Measurements from ENCODE around the gene CYP2S1. TPM values are rescaled to one million over a fixed set of nuclear protein-coding genes. Genes with fewer than 3 reads are reported as not detected.
"Not testable (repeated sequence)": the region's sequence is repeated elsewhere in the genome, so short reads cannot be mapped to it uniquely, and the experiment has no call there.

CYP2S1 gene
- total RNA-seq, 1 donor from 2014 or later: 23.4 TPM

DNA sequence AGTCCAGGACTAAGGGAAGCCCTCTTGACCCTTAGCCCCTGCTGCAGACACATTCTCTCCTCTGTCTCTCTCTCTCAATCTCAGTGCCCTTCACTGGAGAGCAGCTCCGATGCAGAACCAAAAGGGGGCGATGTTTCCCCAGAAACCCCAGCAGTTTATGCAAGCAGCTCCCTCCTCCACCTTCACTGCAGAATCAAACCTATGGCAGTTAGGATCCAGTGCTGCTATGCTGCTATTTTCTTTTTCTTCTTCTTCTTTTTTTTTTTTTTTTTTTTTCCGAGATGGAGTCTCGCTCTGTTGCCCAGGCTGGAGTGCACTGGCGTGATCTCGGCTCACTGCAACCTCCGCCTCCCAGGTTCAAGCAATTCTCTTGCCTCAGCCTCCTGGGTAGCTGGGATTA is 11.3 kb downstream of the CYP2S1 start:
- TF ChIP-seq, protein P1, sequence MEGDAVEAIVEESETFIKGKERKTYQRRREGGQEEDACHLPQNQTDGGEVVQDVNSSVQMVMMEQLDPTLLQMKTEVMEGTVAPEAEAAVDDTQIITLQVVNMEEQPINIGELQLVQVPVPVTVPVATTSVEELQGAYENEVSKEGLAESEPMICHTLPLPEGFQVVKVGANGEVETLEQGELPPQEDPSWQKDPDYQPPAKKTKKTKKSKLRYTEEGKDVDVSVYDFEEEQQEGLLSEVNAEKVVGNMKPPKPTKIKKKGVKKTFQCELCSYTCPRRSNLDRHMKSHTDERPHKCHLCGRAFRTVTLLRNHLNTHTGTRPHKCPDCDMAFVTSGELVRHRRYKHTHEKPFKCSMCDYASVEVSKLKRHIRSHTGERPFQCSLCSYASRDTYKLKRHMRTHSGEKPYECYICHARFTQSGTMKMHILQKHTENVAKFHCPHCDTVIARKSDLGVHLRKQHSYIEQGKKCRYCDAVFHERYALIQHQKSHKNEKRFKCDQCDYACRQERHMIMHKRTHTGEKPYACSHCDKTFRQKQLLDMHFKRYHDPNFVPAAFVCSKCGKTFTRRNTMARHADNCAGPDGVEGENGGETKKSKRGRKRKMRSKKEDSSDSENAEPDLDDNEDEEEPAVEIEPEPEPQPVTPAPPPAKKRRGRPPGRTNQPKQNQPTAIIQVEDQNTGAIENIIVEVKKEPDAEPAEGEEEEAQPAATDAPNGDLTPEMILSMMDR (IDR thresholded peaks at IDR 0.05; ENCODE audit: insufficient read depth, low read length, severe bottlenecking): peak; percentile 93
- H3K4me3 ChIP-seq (ENCODE audit: low read depth, low read length); H3K27me3 ChIP-seq (ENCODE audit: control insufficient read depth, insufficient read depth, low read length); FAIRE-seq: not testable (repeated sequence)
- H3K36me3 ChIP-seq (ENCODE audit: control insufficient read depth, insufficient read depth, low read length): peaks cover 18% of the 10 kb centered on the region
- peak; percentile 74 for DNase-seq (ENCODE audit: low read depth)

DNA sequence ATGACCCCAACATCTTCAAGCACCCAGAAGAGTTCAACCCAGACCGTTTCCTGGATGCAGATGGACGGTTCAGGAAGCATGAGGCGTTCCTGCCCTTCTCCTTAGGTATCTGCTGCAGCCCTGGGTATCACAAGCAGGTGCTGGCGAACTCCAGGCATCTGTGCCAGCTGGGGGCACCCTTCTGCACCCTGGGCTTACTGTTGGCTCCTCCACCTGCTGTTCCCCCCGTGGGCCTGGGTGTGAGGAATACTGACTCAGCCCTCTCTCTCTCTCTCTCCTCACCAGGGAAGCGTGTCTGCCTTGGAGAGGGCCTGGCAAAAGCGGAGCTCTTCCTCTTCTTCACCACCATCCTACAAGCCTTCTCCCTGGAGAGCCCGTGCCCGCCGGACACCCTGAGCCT is 13.0 kb downstream of the CYP2S1 start:
- DNase-seq (ENCODE audit: low read depth) (no peak), FAIRE-seq (no peak)
- TF ChIP-seq, protein P1 (IDR thresholded peaks at IDR 0.05; ENCODE audit: insufficient read depth, low read length, severe bottlenecking): no peak
- Histone ChIP-seq H3K27me3 (ENCODE audit: control insufficient read depth, insufficient read depth, low read length) (no peaks in the 10 kb centered on the region), H3K4me3 (ENCODE audit: low read depth, low read length) (no peak overlapping the region), H3K36me3 (ENCODE audit: control insufficient read depth, insufficient read depth, low read length) (peaks cover 18% of the 10 kb centered on the region)

DNA sequence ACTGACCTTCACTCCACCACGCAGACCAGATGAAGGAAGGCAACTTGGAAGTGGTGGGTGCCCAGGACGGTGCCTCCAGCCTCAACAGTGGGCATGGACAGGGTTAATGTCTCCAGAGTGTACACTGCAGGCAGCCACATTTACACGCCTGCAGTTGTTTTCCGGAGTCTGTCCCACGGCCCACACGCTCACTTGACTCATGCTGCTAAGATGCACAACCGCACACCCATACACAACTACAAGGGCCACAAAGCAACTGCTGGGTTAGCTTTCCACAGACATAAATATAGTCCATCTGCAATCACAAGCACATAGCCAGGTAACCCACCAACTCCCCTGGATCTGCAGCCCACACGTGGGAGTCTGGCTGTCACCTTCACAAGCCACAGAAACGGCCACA is 13.4 kb downstream of the CYP2S1 start:
- H3K4me3 ChIP-seq (ENCODE audit: low read depth, low read length): no peak overlapping the region
- no peaks in the 10 kb centered on the region for H3K27me3 ChIP-seq (ENCODE audit: control insufficient read depth, insufficient read depth, low read length)
- TF ChIP-seq, protein P1 (IDR thresholded peaks at IDR 0.05; ENCODE audit: insufficient read depth, low read length, severe bottlenecking): no peak
- DNase-seq (ENCODE audit: low read depth): no peak
- H3K36me3 ChIP-seq (ENCODE audit: control insufficient read depth, insufficient read depth, low read length): peaks cover 15% of the 10 kb centered on the region
- no peak for FAIRE-seq

DNA sequence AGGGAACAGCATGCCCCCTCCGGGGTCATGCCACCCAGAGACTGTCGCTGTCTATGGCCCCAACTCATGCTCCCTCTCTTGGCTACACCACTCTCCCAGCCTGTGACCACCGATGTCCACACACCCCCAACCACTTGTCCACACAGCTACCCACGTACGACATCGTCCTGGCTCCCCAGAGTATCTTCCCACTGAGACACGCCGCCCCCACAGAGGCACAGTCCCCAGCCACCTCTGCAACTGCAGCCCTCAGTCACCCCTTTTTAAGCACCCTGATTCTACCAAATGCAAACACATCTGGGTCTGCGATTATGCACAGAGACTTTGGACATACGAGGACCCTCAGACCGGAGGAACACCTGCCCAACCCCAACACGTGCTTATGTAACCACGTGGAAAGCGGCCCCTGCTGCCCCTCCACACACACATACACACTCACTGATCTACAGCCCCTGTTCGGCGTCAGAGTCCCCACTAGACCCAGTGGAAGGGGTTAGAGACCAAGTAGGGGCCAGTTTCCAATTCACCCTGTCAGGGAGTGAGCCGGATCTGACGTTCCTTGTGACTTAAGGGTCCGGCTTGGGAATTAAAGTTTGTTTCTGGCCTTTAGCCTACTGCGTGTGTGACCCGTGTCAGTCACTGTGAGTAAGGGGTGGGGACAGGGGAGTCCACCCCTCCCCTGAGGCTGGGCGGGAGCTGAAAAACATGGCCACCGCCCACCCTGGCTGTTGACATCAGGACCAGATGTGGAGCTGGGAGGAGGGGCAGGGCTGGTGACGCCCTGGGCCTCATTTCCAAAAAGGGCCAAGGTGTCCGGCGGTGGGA is 14.1 kb downstream of the CYP2S1 start:
- Histone ChIP-seq H3K27me3 (ENCODE audit: control insufficient read depth, insufficient read depth, low read length) (no peaks in the 10 kb centered on the region), H3K36me3 (ENCODE audit: control insufficient read depth, insufficient read depth, low read length) (peaks cover 13% of the 10 kb centered on the region), H3K4me3 (ENCODE audit: low read depth, low read length) (no peak overlapping the region)
- DNase-seq (ENCODE audit: low read depth): no peak
- TF ChIP-seq, protein P1 (IDR thresholded peaks at IDR 0.05; ENCODE audit: insufficient read depth, low read length, severe bottlenecking): no peak
- FAIRE-seq: peak; percentile 86

DNA sequence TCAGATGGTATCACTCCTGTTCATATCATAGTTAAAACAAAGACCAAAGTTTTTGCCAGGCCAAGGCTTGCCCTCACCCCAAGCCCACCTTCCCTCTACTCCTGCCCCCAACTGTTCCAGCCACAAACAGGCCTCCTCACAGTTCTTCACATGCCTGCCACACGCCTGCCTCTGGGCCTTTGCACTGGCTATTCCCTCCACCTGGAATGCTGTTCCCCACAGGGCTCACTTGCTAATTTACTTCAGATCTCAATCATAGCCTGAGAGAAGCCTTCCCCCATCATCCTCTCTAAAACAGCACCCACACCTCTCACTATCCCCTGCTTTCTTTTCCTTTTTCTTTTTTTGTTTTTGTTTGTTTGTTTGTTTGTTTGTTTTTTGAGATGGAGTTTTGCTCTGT is 21.1 kb downstream of the CYP2S1 start:
- no peak for FAIRE-seq
- H3K27me3 ChIP-seq (ENCODE audit: control insufficient read depth, insufficient read depth, low read length): no peaks in the 10 kb centered on the region
- H3K36me3 ChIP-seq (ENCODE audit: control insufficient read depth, insufficient read depth, low read length): no peaks in the 10 kb centered on the region
- no peak overlapping the region for H3K4me3 ChIP-seq (ENCODE audit: low read depth, low read length)
- no peak for DNase-seq (ENCODE audit: low read depth)
- TF ChIP-seq, protein P1 (IDR thresholded peaks at IDR 0.05; ENCODE audit: insufficient read depth, low read length, severe bottlenecking): no peak

DNA sequence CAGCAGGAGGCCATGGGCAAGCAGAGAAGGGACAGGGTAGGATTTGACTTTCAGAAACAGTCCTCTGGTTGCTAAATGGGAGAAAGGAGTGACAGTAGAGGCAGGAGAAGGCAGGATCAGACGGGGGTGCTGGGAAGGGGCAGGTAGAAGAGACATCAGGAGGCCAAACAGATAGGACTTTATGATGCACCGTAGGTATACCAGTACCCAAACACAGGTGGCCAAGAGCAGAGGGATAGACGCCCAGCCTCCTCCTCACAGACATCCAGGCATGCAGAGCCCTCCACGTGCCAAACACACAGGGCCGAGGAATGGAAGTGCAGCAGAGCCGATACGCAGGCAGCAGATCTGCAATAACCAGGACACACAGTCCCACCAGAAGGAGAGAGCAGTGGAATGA is 24.7 kb downstream of the CYP2S1 start:
- Histone ChIP-seq H3K36me3 (ENCODE audit: control insufficient read depth, insufficient read depth, low read length) (peaks cover 3% of the 10 kb centered on the region), H3K4me3 (ENCODE audit: low read depth, low read length) (no peak overlapping the region), H3K27me3 (ENCODE audit: control insufficient read depth, insufficient read depth, low read length) (no peaks in the 10 kb centered on the region)
- FAIRE-seq: no peak
- TF ChIP-seq, protein P1 (IDR thresholded peaks at IDR 0.05; ENCODE audit: insufficient read depth, low read length, severe bottlenecking): no peak
- no peak for DNase-seq (ENCODE audit: low read depth)
